HG03135 (cell line): Measurements from ENCODE around the gene MIEN1.
A peak's percentile ranks its signal among the peaks of the same experiment; 100 is the strongest.
"Not testable (repeated sequence)": the region's sequence is repeated elsewhere in the genome, so short reads cannot be mapped to it uniquely, and the experiment has no call there.

ENCODE experiments used
- ATAC-seq: cut with Tn5 transposase; IDR thresholded peaks from one replicate; pipeline ENCODE4 v1.9.1; 2021; ENCODE audit warnings: mild to moderate bottlenecking, moderate library complexity; ENCODE audit not compliant: unreplicated experiment

MIEN1 gene, protein sequence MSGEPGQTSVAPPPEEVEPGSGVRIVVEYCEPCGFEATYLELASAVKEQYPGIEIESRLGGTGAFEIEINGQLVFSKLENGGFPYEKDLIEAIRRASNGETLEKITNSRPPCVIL

DNA sequence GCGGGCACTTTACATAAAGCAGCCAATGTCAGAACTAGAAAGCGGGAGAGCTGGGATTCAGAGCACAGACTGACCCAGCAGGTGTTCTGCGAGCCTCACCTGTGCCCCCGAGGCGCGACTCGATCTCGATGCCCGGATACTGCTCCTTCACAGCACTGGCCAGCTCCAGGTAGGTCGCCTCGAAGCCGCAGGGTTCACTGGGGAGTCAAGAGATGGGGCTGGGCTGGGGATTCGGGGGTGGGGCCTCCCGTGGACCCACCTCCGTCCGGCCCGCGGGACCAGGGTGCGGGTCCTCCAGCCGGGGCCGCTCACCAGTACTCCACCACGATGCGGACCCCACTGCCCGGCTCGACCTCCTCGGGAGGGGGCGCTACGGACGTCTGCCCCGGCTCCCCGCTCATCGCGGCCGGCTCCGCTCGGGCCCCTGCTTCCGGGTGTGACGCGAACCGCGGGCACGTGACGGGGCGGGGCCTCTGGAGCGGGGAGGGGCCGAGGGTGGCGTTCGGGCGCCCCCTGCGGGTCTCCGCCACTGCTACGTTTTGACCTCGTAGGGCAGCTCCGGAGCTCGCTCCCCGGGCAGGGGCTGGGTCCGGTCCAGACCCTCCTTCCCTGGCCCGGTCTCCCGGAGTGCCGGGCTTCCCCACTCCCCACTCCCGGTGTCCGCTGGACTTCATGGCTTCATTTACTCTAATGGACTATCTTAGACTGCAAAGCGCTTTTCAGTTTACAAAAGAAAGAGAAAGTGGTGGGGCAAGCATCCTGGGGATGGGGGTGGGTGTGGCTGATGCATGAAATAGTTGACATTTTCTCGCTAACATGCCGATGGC lies at the start of gene MIEN1:
Gene MIEN1 (minus strand): TSS at position 438 of the 827 bp plus-strand sequence. CDS start 37 bp downstream, at position 401.
- ATAC-seq: peak; percentile 87

DNA sequence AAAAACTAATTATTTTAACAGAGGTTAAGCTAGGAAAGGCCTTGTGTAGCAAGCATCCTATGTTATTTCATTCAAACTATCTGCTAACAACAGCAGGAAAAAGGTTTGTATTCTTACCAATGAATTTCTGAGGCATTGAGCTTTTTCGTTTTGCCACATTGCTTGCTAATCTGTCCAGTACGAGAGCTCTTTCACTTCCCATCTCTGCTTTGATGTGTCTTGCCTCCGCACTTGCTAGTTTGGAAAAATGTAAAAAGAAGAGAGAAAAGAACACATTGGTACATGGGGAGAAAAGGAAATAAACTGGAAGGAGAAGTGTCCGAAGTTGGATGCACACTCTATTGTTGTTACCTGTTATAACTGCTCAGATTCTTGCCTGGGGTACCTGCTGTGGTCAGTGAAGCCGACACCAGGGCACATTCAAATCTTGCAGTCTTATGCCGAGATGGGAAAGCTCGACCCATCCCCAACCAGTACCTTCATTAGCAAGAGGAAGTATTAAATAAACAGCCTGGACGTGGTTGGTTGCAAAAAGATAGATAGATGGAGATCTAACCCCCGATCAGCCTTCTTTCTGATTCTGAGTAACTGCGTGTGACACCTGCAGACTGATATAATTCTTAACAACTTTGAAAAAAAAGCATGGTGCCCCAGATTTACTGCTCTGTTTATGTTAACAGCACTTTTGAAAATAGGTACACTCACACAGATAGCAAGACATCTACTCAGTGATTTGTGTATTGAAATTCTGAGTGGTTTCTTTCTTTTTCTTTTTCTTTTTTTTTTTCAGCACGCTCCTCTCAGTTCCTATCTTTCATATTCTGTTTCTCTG lies 47.4 kb upstream of the MIEN1 start:
- ATAC-seq: peak; percentile 52

DNA sequence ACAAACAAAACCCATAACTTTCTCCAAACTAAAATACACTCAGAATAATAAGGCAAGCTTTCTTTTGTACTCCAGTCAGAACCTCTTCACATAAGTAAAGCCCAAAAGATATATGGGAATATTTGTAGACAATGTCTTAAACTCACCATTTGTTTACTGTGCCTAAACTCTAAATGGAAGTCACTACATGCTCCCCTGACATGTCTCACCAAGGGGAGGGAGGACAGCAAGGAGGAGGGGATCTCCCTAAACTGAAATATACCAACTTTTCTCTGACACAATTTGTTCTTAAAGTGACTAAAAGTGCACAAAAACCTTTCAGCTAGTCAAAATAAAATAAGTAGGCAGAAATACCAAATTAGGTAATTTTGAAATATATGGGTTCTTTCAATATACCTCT lies 45.9 kb upstream of the MIEN1 start:
- ATAC-seq: no peak

DNA sequence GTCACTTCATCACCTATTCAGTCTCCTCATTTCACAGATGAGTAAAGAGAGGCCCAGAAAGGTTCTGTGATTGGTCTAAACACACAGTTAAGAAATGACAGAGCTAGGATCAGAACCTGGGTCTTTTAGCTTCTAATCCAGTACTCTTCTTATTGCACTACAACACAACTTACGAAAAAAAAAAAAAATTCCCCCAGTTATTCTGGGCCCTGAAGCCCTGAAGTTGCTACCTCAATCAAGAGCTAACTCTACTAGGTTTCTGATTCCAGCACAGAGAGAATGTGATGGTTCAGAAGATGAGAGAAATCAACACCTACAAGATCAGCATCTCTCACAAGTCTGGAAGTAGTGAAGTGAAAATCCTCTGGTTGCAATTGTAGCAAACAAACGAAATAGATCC lies 44.7 kb upstream of the MIEN1 start:
- ATAC-seq: no peak

DNA sequence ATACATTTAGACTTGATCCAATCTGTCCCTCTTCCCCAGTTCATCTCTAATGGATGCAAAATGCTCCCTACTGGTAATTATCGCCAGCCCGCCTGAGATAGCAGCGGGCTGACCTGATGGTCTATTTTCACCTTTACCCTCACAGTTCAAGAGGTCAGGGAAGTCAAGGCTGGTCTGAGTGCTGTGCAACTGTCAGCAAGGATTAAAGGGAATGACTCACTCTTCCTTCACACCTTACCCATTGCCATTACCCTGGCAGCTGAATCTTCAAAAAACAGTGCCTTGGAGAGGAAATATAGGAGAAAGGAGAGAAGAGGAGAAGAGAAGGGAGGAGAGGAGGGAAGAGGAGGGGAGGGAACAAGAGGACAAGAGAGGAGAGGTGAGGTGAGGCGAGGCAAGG lies 43.7 kb upstream of the MIEN1 start:
- ATAC-seq: no peak

DNA sequence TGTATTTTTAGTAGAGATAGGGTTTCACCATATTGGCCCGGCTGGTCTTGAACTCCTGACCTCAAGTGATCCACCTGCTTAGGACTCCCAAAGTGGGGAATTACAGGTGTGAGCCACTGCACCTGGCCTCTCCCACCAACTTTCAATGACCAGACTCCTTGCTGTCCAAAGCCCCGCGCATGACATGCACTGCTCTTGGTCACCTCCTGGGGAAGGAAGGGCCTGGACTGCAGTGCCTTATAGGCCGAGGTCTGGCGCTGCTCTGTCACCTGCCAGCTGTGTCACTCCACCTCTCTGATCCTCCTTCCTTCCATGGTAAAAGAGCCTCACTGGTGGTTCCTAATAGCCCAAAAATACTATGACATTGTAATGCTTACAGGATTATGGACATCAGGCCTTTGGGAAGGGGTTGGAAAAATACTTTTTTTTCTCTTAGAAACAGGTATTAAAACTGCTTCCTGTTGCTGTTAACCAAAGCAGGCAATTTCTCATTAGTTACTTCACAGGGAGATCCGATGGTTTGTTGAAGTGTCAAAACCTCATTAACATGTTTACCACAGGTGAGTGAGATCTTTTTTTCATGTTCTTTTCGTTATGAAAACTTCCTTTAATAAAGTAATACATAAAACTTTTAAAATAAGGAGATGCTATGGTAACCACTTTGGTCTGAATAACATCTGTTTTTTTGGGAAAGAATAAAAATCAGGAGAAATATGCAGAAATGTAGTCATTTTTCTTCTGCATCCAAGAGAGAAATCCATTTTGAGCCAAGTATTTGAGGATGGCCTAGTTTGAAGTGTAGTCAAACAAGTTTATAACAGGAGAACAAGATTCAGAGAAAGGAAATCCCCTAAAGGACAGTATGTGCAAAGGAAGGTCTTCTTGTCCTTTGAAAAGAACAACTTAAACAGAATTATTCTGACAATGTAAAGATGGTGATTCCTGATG lies 42.9 kb upstream of the MIEN1 start:
- ATAC-seq: no peak

DNA sequence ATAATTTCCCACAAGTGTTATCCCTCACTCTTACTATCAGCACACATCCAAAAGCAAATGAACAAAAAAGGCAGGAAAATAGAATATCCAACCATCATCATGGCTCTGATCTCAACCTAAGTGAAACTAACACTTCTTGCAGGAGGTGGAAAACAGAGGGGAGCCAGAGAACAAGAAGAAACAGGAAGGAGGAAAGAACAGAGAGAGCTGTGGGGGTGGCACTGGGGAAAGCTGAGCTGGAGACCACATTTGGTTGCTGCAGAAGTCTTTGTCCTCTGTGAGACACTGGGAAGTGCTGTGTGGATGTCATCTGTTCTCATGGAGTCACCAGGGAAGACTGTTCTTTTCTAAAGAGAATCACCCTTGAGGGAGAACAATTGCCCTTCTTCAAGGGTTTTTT lies 42.1 kb upstream of the MIEN1 start:
- no peak for ATAC-seq

DNA sequence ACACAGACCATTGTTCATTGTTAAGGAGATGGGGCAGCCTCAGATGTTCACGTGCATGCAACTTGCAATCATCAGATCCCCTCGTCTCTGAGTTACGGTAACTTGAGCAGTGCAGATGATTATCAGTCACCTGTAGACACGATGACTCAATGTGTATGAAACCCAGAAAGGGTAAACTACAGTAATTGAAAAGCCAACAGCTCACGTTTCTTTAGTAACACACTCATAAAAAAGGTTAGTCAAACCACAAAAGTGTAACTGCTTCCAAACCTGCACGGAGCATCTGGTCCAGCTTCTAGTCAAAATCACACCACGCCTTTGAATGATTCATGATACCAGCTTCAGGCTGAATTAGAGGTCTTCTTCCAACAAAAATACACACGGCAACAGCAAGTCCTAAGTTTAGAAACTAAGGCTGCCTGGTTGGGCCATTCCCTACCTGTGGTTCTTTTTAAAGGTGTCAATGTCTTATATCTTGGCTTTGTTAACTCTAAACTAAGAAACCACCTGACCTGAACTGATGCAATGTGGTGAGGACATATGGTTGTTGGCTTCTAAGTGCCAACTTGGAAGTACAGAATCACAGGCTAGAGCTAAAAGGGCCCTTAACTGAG lies 39.7 kb upstream of the MIEN1 start:
- ATAC-seq: peak; percentile 42

DNA sequence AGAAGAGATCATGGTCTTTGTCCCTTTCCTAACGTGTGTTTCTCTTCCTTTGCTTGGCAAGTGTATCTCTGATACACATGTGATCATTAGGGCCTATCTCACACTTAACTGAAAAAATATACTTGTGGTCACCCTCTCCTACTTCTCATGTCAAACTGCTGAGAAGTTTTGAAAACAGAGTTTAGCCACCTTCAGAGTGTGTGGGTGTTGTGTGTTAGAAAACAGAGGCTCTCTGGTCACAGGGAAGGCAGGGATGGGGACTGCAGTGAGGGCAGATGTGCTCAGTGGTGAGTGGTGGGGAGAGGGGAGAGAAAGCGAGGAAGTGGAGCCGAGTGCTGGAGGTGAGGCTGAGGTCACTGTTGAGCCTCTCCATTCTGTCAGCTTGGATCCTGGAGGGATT lies 36.8 kb upstream of the MIEN1 start:
- no peak for ATAC-seq

DNA sequence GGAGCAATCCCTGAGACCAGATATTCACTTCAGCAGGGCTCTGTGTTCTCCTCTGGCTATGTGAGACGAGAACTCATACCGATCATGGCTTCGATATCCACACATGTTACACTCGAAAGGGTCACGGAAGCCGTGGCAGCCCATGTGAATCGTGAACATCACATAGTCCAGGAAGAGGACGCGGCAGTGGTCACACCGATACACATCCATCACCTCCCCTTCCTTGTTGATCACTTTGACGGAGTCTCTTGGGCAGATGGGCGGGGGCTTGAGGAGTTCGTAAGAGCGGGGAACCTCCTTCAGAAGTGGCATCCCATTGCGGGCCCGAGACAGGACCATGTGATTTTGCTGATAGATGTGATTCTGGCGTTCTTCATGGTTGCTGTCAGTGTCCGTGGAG lies 35.4 kb upstream of the MIEN1 start:
- no peak for ATAC-seq

DNA sequence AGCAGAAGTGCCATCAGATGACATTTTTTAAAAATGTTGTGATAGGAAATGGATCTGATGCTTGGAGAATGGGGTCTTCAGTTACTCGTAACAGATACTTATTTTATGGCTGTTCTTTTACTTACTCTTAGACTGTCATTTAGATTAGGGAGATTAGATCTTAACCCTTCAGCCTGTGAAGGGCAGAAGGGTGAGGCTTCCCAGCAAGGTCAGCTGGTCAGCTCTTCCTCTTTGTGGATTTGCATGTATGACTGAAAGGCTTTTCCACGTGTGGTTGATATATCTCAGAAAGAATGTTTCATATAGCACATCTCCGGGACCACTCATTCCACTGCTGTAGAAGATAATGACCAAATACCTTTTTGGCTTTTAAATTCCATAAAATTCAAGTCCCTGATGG lies 34.8 kb upstream of the MIEN1 start:
- no peak for ATAC-seq

DNA sequence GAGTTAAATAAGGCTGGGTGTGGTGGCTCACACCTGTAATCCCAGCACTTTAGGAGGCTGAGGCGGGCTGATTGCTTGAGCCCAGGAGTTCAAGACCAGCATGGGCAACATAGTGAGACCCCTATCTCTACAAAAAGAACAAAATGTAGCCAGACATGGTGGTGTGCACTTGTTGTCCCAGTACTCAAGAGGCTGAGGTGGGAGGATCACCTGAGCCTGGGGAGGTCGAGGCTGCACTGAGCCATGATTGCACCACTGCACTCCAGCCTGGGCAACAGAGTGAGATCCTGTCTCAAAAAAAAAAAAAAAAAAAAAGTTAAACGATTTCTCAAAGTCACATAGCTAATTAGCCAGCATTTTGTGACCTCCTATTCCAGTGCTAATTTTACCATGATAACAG lies 33.8 kb upstream of the MIEN1 start:
- ATAC-seq: not testable (repeated sequence)

DNA sequence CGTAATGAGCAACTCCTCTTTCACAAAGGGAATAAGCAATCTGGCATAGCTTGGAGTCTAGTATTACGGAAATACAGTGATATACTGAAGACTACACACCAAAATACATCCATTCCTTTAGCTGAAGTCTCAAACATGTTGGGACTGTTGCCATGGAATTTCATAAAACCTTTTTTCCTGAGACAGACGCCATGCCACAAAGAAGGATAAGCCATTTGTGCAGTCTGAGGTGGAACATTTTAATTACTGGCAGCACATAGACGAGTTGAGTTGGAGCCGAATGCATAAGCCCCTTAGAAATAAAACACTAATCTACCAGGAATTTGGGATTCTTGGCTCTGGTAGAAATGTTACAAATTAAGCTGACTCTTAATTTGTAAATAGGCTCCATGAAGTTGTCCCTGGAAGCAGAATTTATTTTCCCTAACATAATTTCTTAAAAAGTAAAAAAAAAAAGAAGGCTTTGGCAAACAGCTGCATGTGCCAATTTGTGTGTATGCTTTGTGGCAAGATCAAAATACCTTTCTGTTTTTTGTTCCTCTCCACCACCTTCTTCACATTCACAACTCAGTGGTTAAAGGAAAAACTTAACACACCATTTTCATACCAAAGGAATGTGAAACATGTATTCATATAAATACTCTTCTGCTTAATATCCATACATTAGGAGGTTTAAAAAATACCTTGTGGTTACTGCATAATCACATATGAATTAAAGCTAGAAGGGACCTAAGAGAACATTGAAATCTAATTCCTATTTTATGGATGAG lies 32.9 kb upstream of the MIEN1 start:
- no peak for ATAC-seq

DNA sequence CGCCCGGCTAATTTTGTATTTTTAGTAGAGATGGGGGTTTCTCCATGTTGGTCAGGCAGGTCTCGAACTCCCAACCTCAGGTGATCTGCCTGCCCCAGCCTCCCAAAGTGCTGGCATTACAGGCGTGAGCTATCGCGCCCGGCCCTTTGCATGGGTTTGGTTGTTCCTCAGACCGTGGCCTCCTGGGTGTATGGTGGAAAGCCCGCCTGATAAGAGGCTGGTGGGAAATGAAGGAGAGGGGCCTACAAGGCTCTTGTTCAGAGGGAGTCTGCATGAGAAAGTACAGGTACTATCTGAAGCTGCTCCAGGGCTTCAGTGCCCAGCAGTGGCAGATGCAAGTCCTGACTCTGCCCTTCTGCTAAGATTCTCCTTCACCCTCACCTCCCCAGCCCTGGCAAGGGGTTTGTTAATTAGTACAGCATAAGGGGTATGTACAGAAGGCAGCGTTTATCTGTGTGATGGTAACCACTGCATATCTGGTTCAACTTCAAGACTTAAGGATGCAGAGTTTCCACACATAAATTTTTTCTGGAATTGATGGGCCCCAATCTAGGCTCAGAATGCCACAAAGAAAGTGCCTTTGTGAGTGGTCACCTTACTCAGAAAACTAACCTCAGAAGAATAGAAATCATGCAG lies 31.6 kb upstream of the MIEN1 start:
- ATAC-seq: no peak

DNA sequence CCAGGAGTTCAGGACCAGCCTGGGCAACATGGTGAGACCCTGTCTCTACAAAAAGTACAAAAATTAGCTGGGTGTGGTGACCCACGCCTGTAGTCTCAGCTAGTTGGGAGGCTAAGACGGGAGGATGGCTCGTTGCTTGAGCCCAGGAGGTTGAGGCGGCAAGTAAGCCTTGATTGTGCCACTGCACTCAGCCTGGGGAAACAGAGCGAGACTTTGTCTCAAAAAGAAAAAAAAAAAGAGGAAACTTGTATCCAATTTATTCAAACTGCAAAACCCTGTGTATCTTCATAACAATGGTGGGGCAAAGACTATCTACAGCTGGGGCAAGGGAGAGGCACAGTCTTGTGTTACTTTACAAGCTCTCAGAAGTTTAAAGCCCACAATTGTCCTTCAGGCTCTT lies 28.9 kb upstream of the MIEN1 start:
- no peak for ATAC-seq

DNA sequence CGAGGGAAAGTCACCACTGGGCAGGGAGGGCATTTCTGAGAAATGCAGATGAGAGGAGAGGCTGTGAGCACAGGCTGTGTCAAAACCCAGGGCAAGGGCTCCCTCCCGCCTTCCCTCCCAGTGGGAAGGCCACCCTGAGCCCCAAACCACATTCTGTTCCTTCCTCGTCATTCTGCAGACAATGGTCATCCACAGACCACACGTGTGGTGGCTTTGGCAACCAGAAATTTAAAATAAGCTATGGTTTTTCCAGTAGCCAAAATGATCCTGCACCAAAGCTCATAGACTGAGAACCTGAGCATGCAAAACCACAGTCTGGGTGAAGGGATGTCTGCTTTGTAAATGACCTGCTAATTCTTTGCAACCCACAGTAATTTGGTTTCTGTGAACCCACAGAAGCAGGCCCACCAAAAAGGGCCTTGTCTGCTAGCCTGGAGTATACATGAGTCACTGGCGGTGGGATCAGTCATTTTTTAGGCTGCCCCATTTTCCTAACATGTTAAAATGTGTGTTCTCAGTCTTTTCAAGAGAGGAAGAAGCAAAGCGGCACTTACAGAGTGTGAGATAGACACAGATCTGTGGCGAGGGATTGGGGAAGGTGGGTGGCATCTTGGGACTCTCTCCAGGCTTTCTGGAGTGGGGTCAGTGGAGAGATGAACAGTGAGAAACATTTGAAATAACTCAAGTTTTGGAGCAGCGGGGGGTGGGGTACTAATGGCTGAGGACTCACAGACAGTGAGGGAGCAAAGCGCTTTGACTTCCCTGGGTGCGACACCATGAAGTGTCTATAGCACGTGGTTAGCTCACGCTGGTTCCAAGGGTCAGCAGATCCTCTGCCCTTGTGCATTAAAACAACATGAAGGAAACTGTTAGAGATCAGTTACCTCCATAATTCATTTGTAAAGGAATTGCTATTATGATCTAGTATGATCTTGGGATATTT lies 27.9 kb upstream of the MIEN1 start:
- no peak for ATAC-seq

DNA sequence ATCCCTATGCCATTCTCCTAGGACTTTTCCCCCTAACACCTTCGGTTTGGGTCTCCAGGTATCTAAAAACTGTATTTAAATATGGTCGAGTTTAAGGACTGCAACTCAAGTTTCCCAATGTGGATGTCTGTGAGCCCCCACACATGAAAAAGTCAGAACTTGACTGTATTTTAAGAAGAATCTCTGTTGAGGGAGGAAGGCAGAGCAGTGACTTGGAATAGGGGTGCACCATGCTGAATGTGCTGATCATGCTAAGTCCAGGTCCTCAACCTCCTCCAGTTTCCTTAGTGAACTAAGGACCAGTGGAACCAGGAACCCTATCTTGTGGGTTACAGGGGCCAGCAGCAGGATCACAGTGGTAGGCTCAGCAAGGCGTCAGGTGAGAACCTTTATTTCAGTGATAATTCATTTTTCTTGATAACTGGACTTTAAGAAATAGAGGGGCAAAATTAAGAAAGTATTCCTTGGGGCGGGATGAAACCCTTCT lies 26.9 kb upstream of the MIEN1 start:
- ATAC-seq: no peak
